ENCODE results near the gene NMNAT3. TPM values are rescaled to one million over a fixed set of nuclear protein-coding genes. Genes with fewer than 3 reads are reported as not detected.
"Not testable (repeated sequence)": the region's sequence is repeated elsewhere in the genome, so short reads cannot be mapped to it uniquely, and the experiment has no call there.

Gene NMNAT3
- total and polyA plus RNA-seq, 4 donors: 2.4 to 10.2 (median 3.4) TPM

GRCh38 chr3:139597947-139598346 lies 79.8 kb downstream of the NMNAT3 start:
- DNase-seq: no peak
- peaks cover 0 to 2% (median 0%) of the 10 kb centered on the region in 4 donors for H3K9me3 ChIP-seq (ENCODE audit: control insufficient read depth in 4 of 4, insufficient read depth in 3 of 4, low read length in 3 of 4)
- H3K27ac ChIP-seq (ENCODE audit: low read depth in 1 of 2, low read length in 1 of 2): no peak overlapping the region
- 59 to 69% methylated on average over 1 of the region's 1 CpG for WGBS, 2 donors
- H3K27me3 ChIP-seq (ENCODE audit: control insufficient read depth in 3 of 3, insufficient read depth in 3 of 3, low read length in 2 of 3): no peaks in the 10 kb centered on the region
- H3K9ac ChIP-seq (ENCODE audit: insufficient read depth in 1 of 2, low read length in 2 of 2): no peak overlapping the region
- no peak for ATAC-seq (ENCODE audit: insufficient read depth, low FRiP score)
- TF ChIP-seq CTCF (IDR thresholded peaks at IDR 0.05; ENCODE audit: control extremely low read depth, extremely low read depth): no peak
- H3K36me3 ChIP-seq (ENCODE audit: control insufficient read depth in 4 of 4, insufficient read depth in 4 of 4, low read length in 4 of 4): no peaks in the 10 kb centered on the region
- peaks cover 0 to 8% (median 0%) of the 10 kb centered on the region in 5 donors for H3K4me1 ChIP-seq (ENCODE audit: control insufficient read depth in 5 of 5, insufficient read depth in 5 of 5, low read length in 5 of 5)
- no peak overlapping the region for H3K4me3 ChIP-seq

DNA sequence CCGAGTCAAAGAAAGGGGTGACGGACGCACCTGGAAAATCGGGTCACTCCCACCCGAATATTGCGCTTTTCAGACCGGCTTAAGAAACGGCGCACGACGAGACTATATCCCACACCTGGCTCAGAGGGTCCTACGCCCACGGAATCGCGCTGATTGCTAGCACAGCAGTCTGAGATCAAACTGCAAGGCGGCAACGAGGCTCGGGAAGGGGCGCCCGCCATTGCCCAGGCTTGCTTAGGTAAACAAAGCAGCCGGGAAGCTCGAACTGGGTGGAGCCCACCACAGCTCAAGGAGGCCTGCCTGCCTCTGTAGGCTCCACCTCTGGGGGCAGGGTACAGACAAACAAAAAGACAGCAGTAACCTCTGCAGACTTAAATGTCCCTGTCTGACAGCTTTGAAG lies 86.6 kb downstream of the NMNAT3 start:
- not testable (repeated sequence) for ATAC-seq (ENCODE audit: insufficient read depth, low FRiP score); H3K4me3 ChIP-seq; H3K9me3 ChIP-seq (ENCODE audit: control insufficient read depth in 4 of 4, insufficient read depth in 3 of 4, low read length in 3 of 4); H3K36me3 ChIP-seq (ENCODE audit: control insufficient read depth in 4 of 4, insufficient read depth in 4 of 4, low read length in 4 of 4); DNase-seq; H3K27me3 ChIP-seq (ENCODE audit: control insufficient read depth in 3 of 3, insufficient read depth in 3 of 3, low read length in 2 of 3); H3K9ac ChIP-seq (ENCODE audit: insufficient read depth in 1 of 2, low read length in 2 of 2); H3K27ac ChIP-seq (ENCODE audit: low read depth in 1 of 2, low read length in 1 of 2); H3K4me1 ChIP-seq (ENCODE audit: control insufficient read depth in 5 of 5, insufficient read depth in 5 of 5, low read length in 5 of 5)
- 75 to 82% methylated on average over 11 to 18 of the region's 22 CpGs for WGBS, 2 donors

DNA sequence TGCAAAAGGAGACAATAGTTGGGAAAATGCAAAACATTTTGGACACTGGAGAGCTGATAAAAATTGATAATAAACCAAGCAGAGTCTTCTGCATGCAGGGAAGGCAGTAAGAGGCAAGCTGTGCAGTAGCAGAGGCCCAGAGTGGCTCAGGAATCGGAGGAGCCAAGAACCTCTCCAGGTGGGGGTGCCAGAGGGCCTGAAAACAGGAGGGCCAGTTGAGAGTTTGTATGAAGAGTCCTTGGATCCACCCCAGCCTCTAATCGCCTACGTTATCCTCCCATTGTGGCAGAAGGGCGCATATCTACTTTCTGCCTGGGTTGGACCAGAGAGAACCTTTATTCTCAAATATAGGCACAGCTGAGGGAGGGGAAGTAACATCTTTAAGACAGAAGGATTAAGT lies 89.3 kb downstream of the NMNAT3 start:
- no peak for TF ChIP-seq CTCF (IDR thresholded peaks at IDR 0.05; ENCODE audit: control extremely low read depth, extremely low read depth)
- ATAC-seq (ENCODE audit: insufficient read depth, low FRiP score) (no peak), DNase-seq (no peak)
- Histone ChIP-seq H3K9me3 (ENCODE audit: control insufficient read depth in 4 of 4, insufficient read depth in 3 of 4, low read length in 3 of 4) (no peaks in the 10 kb centered on the region), H3K9ac (ENCODE audit: insufficient read depth in 1 of 2, low read length in 2 of 2) (no peak overlapping the region), H3K36me3 (ENCODE audit: control insufficient read depth in 4 of 4, insufficient read depth in 4 of 4, low read length in 4 of 4) (no peaks in the 10 kb centered on the region), H3K27ac (ENCODE audit: low read depth in 1 of 2, low read length in 1 of 2) (no peak overlapping the region), H3K4me3 (no peak overlapping the region), H3K4me1 (ENCODE audit: control insufficient read depth in 5 of 5, insufficient read depth in 5 of 5, low read length in 5 of 5) (no peaks in the 10 kb centered on the region), H3K27me3 (ENCODE audit: control insufficient read depth in 3 of 3, insufficient read depth in 3 of 3, low read length in 2 of 3) (no peaks in the 10 kb centered on the region)
- 82 to 94% methylated on average over 4 of the region's 4 CpGs for WGBS, 2 donors

DNA sequence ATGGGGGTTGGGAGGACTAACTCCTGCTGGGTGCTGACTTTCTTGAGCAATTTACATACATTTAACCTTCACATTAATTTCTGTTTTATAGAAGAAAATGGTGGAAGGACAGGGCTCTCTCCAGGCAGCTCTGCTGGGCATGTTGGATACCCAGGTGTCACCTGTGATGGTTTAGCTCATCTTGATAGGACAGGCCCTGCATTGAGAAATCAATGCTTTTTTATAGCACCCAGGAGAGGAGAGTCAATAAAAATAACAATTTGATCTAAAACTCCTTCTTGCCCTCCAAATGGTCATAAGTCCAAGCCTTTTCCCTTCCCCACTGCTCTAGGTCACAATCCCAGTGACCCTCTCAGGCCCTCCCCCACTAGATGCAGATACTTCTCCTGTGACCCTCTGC lies 90.0 kb downstream of the NMNAT3 start:
- no peaks in the 10 kb centered on the region for H3K4me1 ChIP-seq (ENCODE audit: control insufficient read depth in 5 of 5, insufficient read depth in 5 of 5, low read length in 5 of 5)
- H3K36me3 ChIP-seq (ENCODE audit: control insufficient read depth in 4 of 4, insufficient read depth in 4 of 4, low read length in 4 of 4): no peaks in the 10 kb centered on the region
- no peaks in the 10 kb centered on the region for H3K9me3 ChIP-seq (ENCODE audit: control insufficient read depth in 4 of 4, insufficient read depth in 3 of 4, low read length in 3 of 4)
- no peak overlapping the region for H3K4me3 ChIP-seq
- no peak overlapping the region for H3K9ac ChIP-seq (ENCODE audit: insufficient read depth in 1 of 2, low read length in 2 of 2)
- TF ChIP-seq CTCF (IDR thresholded peaks at IDR 0.05; ENCODE audit: control extremely low read depth, extremely low read depth): no peak
- no peak for ATAC-seq (ENCODE audit: insufficient read depth, low FRiP score)
- no peaks in the 10 kb centered on the region for H3K27me3 ChIP-seq (ENCODE audit: control insufficient read depth in 3 of 3, insufficient read depth in 3 of 3, low read length in 2 of 3)
- DNase-seq: no peak
- H3K27ac ChIP-seq (ENCODE audit: low read depth in 1 of 2, low read length in 1 of 2): no peak overlapping the region
